ENCODE data around the gene CTNNBL1. TPM values are rescaled to one million over a fixed set of nuclear protein-coding genes. Genes with fewer than 3 reads are reported as not detected.
"Not testable (repeated sequence)": the region's sequence is repeated elsewhere in the genome, so short reads cannot be mapped to it uniquely, and the experiment has no call there.

The CTNNBL1 gene
- total and polyA plus RNA-seq, 2 donors = 46.5 to 61.9 TPM

DNA sequence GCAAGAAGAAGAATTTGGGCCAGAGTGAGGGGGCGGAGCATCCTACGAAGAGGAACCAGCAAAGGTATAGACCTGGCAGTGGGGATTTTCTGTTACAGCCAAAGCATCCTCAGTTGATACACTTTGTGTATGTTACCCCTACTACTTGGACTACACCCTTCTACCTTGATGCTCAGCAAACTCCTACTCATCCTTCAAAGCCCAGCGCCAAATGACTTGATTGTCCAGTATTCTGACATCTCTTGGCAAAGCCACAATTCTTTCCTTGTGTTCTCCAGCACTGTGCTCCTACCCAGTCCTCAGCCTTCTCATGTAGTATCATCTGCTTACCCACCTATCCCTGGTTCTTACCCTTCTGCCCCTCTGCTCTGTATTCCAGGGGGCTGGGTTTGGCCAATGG is 21.7 kb upstream of the CTNNBL1 start:
- peaks cover 0 to 31% of the 10 kb centered on the region in 2 donors for H3K27me3 ChIP-seq (ENCODE audit: control insufficient read depth in 2 of 2, insufficient read depth in 1 of 2, low read length in 1 of 2)
- WGBS = 98% methylated on average over 3 of the region's 3 CpGs

DNA sequence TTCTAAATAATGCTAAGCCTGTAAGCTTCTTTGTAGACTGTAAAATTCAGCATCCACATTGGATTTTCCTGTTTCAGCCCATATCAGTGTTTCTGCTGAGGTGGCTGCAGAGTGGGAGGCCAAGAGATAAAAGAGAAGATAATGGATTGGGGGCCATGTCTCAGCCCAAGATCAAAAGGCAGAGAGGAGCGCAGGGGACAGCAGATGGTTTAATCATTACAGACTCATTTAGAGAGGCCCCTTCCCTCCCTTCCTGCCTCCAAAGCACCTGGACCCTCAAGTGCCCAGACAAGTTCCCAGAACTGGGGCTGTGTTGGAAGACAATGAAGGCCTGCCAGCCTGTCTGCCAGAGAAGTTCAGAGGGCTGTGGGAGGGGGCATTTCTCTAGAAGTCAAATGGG is 20.4 kb upstream of the CTNNBL1 start:
- WGBS = 62% methylated on average over 1 of the region's 1 CpG
- Histone ChIP-seq H3K36me3 (ENCODE audit: control insufficient read depth in 2 of 2, insufficient read depth in 2 of 2, low read length in 1 of 2) (no peaks in the 10 kb centered on the region), H3K9me3 (ENCODE audit: control insufficient read depth in 2 of 2, insufficient read depth in 1 of 2, low read length in 1 of 2) (no peaks in the 10 kb centered on the region), H3K27ac (ENCODE audit: low read depth in 1 of 2, low read length in 1 of 2) (no peak overlapping the region), H3K4me1 (ENCODE audit: control insufficient read depth in 2 of 2, insufficient read depth in 2 of 2, low read length in 2 of 2) (no peaks in the 10 kb centered on the region), H3K27me3 (ENCODE audit: control insufficient read depth in 2 of 2, insufficient read depth in 1 of 2, low read length in 1 of 2) (peaks cover 0 to 33% of the 10 kb centered on the region in 2 donors), H3K4me3 (ENCODE audit: low read length in 2 of 2) (no peak overlapping the region)
- DNase-seq (ENCODE audit: low read depth in 6 of 9, low spot score in 9 of 9) = no peak

More for the DNA sequence above, 21.7 kb upstream of the CTNNBL1 start:
- Histone ChIP-seq H3K27ac (ENCODE audit: low read depth in 1 of 2, low read length in 1 of 2) (no peak overlapping the region), H3K36me3 (ENCODE audit: control insufficient read depth in 2 of 2, insufficient read depth in 2 of 2, low read length in 1 of 2) (no peaks in the 10 kb centered on the region), H3K4me1 (ENCODE audit: control insufficient read depth in 2 of 2, insufficient read depth in 2 of 2, low read length in 2 of 2) (no peaks in the 10 kb centered on the region), H3K4me3 (ENCODE audit: low read length in 2 of 2) (no peak overlapping the region), H3K9me3 (ENCODE audit: control insufficient read depth in 2 of 2, insufficient read depth in 1 of 2, low read length in 1 of 2) (no peaks in the 10 kb centered on the region)
- no peak for DNase-seq (ENCODE audit: low read depth in 6 of 9, low spot score in 9 of 9)

DNA sequence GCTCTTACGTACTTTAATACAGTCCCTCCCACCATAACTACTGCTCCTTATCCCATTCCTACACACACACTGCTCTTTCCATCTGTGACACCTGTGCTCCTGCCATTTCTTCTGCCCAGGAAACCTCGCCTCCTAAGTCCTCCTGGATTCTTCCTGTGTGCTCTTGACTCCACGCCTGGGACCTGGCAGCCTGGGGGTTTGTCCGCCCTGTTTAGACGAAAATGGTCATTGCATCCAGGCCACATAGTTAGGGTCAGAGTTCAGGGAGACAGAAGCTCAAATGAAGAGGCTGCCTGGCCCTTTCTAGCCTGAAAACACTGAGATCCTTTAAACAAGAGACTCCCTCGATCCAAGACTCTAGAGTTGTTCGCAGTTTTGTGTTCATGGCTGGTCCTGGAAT is 17.4 kb upstream of the CTNNBL1 start:
- 92% methylated on average over 7 of the region's 7 CpGs for WGBS
- H3K4me3 ChIP-seq (ENCODE audit: low read length in 2 of 2) = no peak overlapping the region
- DNase-seq (ENCODE audit: low read depth in 6 of 9, low spot score in 9 of 9) = no peak
- H3K27ac ChIP-seq (ENCODE audit: low read depth in 1 of 2, low read length in 1 of 2) = no peak overlapping the region
- H3K4me1 ChIP-seq (ENCODE audit: control insufficient read depth in 2 of 2, insufficient read depth in 2 of 2, low read length in 2 of 2) = no peaks in the 10 kb centered on the region
- H3K36me3 ChIP-seq (ENCODE audit: control insufficient read depth in 2 of 2, insufficient read depth in 2 of 2, low read length in 1 of 2) = no peaks in the 10 kb centered on the region
- no peaks in the 10 kb centered on the region for H3K9me3 ChIP-seq (ENCODE audit: control insufficient read depth in 2 of 2, insufficient read depth in 1 of 2, low read length in 1 of 2)
- peaks cover 0 to 15% of the 10 kb centered on the region in 2 donors for H3K27me3 ChIP-seq (ENCODE audit: control insufficient read depth in 2 of 2, insufficient read depth in 1 of 2, low read length in 1 of 2)

DNA sequence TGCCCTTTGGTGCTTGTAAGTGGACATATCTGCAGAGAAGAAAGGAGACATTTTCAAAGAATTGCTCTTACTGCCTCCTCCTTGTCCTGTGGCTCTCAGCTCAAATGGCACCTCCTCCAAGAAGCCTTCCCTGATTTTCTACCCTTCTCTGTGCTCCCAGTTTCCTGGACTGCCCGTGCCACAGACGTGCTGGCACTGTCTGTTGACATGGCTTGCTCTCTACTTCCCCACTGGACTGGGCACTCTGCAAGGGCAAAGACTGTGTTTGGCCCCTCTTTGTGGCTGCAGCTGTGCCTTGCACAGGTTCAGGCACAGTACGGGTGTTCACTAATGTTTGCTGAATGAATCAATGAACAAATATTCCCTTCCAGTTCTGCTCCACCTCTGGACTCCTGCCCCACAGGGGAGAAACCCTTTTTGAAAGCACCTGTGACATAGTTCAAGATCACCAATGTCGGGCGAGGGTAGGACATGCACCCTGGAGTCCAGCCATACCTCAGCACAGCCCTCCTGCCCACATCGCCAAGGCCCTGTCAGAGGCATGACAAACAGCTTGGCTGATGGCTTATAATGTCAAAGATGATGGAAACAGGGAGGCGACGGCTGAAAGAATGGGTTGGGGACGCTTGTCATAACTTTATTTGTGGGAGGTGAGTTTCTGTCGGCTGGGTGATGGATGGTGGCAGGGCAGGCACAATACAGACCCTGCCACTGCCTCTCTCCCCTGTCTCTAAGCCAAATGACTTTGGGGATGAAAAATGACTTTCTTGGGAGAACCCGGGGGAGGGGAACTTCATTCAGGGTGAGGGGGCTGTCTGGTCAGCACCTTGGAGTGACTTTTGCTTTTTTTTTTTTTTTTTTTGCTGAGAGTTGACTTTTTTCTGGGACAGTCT is 15.6 kb upstream of the CTNNBL1 start:
- no peak overlapping the region for H3K4me3 ChIP-seq (ENCODE audit: low read length in 2 of 2)
- H3K4me1 ChIP-seq (ENCODE audit: control insufficient read depth in 2 of 2, insufficient read depth in 2 of 2, low read length in 2 of 2) = no peaks in the 10 kb centered on the region
- 62% methylated on average over 11 of the region's 11 CpGs for WGBS
- H3K36me3 ChIP-seq (ENCODE audit: control insufficient read depth in 2 of 2, insufficient read depth in 2 of 2, low read length in 1 of 2) = no peaks in the 10 kb centered on the region
- DNase-seq (ENCODE audit: low read depth in 6 of 9, low spot score in 9 of 9) = no peak
- H3K27me3 ChIP-seq (ENCODE audit: control insufficient read depth in 2 of 2, insufficient read depth in 1 of 2, low read length in 1 of 2) = peaks cover 0 to 12% of the 10 kb centered on the region in 2 donors
- no peak overlapping the region for H3K27ac ChIP-seq (ENCODE audit: low read depth in 1 of 2, low read length in 1 of 2)
- no peaks in the 10 kb centered on the region for H3K9me3 ChIP-seq (ENCODE audit: control insufficient read depth in 2 of 2, insufficient read depth in 1 of 2, low read length in 1 of 2)

DNA sequence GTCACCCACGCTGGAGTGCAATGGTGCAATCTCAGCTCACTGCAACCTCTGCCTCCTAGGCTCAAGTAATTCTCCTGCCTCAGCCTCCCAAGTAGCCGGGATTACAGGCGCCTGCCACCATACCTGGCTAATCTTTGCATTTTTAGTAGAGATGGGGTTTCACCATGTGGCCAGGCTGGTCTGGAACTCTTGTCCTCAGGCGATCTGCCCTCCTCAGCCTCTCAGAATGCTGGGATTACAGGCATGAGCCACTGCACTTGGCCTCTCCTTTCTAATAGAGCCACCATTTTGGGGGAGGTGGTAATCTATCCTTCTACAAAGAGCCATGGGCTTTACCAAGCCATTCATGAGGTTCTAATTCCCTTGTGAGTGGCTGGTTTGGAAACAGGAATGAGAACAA is 14.1 kb upstream of the CTNNBL1 start:
- DNase-seq (ENCODE audit: low read depth in 6 of 9, low spot score in 9 of 9); H3K4me3 ChIP-seq (ENCODE audit: low read length in 2 of 2); H3K36me3 ChIP-seq (ENCODE audit: control insufficient read depth in 2 of 2, insufficient read depth in 2 of 2, low read length in 1 of 2); H3K27ac ChIP-seq (ENCODE audit: low read depth in 1 of 2, low read length in 1 of 2); H3K9me3 ChIP-seq (ENCODE audit: control insufficient read depth in 2 of 2, insufficient read depth in 1 of 2, low read length in 1 of 2); H3K27me3 ChIP-seq (ENCODE audit: control insufficient read depth in 2 of 2, insufficient read depth in 1 of 2, low read length in 1 of 2); H3K4me1 ChIP-seq (ENCODE audit: control insufficient read depth in 2 of 2, insufficient read depth in 2 of 2, low read length in 2 of 2): not testable (repeated sequence)
- WGBS = 90% methylated on average over 4 of the region's 4 CpGs

DNA sequence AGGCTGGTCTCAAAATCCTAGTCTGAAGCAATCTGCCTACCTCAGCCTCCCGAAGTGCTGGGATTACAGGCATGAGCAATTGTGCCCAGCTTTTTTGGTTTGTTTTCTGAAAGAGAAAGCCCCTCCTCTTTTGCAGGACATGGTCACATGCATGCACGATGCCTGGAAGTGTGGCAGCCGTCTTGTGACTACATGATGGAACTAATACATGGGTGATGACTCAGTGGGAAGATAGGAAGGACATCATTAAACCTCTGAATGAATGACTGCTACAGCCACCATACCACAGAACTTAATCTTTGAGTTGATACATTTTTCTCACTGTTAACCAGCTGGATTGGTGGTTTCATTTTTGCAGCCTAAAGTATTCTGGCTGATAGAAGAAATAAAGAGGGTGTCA is 13.4 kb upstream of the CTNNBL1 start:
- H3K36me3 ChIP-seq (ENCODE audit: control insufficient read depth in 2 of 2, insufficient read depth in 2 of 2, low read length in 1 of 2) = no peaks in the 10 kb centered on the region
- H3K4me1 ChIP-seq (ENCODE audit: control insufficient read depth in 2 of 2, insufficient read depth in 2 of 2, low read length in 2 of 2) = no peaks in the 10 kb centered on the region
- no peak overlapping the region for H3K27ac ChIP-seq (ENCODE audit: low read depth in 1 of 2, low read length in 1 of 2)
- WGBS = 54% methylated on average over 3 of the region's 3 CpGs
- no peaks in the 10 kb centered on the region for H3K9me3 ChIP-seq (ENCODE audit: control insufficient read depth in 2 of 2, insufficient read depth in 1 of 2, low read length in 1 of 2)
- no peak overlapping the region for H3K4me3 ChIP-seq (ENCODE audit: low read length in 2 of 2)
- H3K27me3 ChIP-seq (ENCODE audit: control insufficient read depth in 2 of 2, insufficient read depth in 1 of 2, low read length in 1 of 2) = peaks cover 0 to 11% of the 10 kb centered on the region in 2 donors
- no peak for DNase-seq (ENCODE audit: low read depth in 6 of 9, low spot score in 9 of 9)

DNA sequence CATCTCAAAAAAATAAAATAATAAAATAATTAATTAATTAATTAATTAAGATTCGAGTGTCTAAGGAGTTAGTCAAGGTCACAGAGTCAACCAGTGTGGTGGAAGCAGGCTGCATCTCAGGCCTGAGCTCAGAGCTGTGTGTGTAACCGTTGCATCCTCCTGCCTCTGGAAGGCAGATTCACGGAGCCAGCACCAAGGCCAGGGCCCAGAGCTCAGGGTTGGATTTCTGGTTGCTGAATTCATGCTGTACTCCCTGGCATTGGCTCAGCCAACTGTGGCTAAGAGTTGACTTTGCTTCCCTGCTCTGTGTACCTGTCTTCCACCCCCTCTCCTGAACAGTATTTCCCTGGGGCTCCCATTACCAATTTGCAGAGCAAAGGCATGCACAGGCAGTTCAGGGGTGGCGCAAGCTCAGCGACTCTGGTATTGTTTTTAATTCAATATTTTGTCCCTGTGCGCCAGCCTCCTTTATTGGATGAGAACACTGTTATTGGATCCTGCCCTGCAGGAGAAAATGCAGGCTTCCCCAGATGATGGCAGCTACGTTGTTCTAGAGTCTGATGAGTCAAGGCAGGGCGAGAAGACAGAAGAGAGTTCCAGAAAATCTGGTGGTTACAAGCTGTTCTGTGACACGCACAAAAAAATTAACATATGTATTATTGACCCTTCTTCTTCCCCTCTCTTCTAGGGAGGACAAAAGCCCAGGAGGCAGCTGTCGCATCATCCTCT is 12.3 kb upstream of the CTNNBL1 start:
- no peaks in the 10 kb centered on the region for H3K36me3 ChIP-seq (ENCODE audit: control insufficient read depth in 2 of 2, insufficient read depth in 2 of 2, low read length in 1 of 2)
- peaks cover 0 to 12% of the 10 kb centered on the region in 2 donors for H3K27me3 ChIP-seq (ENCODE audit: control insufficient read depth in 2 of 2, insufficient read depth in 1 of 2, low read length in 1 of 2)
- DNase-seq (ENCODE audit: low read depth in 6 of 9, low spot score in 9 of 9) = no peak
- no peaks in the 10 kb centered on the region for H3K4me1 ChIP-seq (ENCODE audit: control insufficient read depth in 2 of 2, insufficient read depth in 2 of 2, low read length in 2 of 2)
- WGBS = 76% methylated on average over 10 of the region's 10 CpGs
- H3K9me3 ChIP-seq (ENCODE audit: control insufficient read depth in 2 of 2, insufficient read depth in 1 of 2, low read length in 1 of 2) = no peaks in the 10 kb centered on the region
- no peak overlapping the region for H3K27ac ChIP-seq (ENCODE audit: low read depth in 1 of 2, low read length in 1 of 2)
- no peak overlapping the region for H3K4me3 ChIP-seq (ENCODE audit: low read length in 2 of 2)

DNA sequence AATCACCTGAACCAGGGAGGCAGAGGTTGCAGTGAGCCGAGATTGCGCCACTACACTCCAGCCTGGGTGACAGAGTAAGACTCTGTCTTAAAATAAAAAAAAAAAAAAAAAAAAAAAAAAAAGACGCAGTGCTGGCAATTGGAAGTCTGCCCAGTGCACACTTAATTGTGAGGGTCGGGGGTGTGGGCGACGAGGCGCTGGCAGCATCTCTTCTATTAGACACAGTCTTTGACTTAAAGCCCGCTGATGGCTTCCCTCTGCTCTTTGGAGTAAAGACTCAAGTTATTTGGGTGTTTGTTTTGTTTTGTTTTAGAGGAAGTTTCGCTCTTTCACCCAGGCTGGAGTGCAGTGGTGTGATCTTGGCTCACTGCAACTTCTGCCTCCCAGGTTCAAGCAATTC is 10.7 kb upstream of the CTNNBL1 start:
- H3K27ac ChIP-seq (ENCODE audit: low read depth in 1 of 2, low read length in 1 of 2); H3K36me3 ChIP-seq (ENCODE audit: control insufficient read depth in 2 of 2, insufficient read depth in 2 of 2, low read length in 1 of 2); H3K4me1 ChIP-seq (ENCODE audit: control insufficient read depth in 2 of 2, insufficient read depth in 2 of 2, low read length in 2 of 2); H3K9me3 ChIP-seq (ENCODE audit: control insufficient read depth in 2 of 2, insufficient read depth in 1 of 2, low read length in 1 of 2); DNase-seq (ENCODE audit: low read depth in 6 of 9, low spot score in 9 of 9); H3K4me3 ChIP-seq (ENCODE audit: low read length in 2 of 2); H3K27me3 ChIP-seq (ENCODE audit: control insufficient read depth in 2 of 2, insufficient read depth in 1 of 2, low read length in 1 of 2): not testable (repeated sequence)
- 79% methylated on average over 9 of the region's 9 CpGs for WGBS

DNA sequence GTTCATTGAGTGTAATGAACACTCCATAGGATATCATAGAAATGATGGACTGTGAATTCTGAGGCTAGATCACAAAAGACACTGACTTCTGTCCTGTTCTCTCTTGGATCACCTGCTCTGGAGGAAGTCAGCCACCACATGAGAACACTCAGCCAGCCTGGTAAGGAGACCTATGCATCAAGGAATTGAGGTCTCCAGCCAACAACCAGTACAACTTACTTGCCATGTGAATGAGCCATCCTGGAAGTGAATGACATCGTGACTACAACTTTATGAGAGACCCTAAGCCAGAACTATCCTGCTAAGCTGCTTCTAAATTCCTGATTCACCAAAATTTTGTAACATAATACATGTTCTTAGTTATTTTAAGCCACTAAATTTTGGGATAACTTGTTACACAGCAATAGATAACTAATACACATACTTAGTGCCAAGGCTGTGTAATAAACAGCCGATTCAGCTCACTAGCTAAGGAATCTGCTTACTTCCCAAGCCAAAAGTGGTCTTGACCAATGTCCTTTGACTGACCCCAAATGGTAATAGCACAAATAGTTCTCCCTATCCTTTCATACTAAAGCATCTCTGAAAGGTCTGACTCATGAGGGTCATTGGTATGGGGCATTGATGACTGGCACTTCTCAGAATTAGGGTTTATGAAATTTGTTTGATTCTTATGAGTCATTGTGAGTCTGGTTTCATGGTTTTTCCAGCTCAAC is 6.9 kb upstream of the CTNNBL1 start:
- H3K4me3 ChIP-seq (ENCODE audit: low read length in 2 of 2) = no peak overlapping the region
- 92% methylated on average over 2 of the region's 2 CpGs for WGBS

More for the DNA sequence above, 6.9 kb upstream of the CTNNBL1 start:
- no peak for DNase-seq (ENCODE audit: low read depth in 6 of 9, low spot score in 9 of 9)
- H3K9me3 ChIP-seq (ENCODE audit: control insufficient read depth in 2 of 2, insufficient read depth in 1 of 2, low read length in 1 of 2) = no peaks in the 10 kb centered on the region
- no peak overlapping the region for H3K27ac ChIP-seq (ENCODE audit: low read depth in 1 of 2, low read length in 1 of 2)
- no peaks in the 10 kb centered on the region for H3K36me3 ChIP-seq (ENCODE audit: control insufficient read depth in 2 of 2, insufficient read depth in 2 of 2, low read length in 1 of 2)
- no peaks in the 10 kb centered on the region for H3K4me1 ChIP-seq (ENCODE audit: control insufficient read depth in 2 of 2, insufficient read depth in 2 of 2, low read length in 2 of 2)
- H3K27me3 ChIP-seq (ENCODE audit: control insufficient read depth in 2 of 2, insufficient read depth in 1 of 2, low read length in 1 of 2) = peaks cover 3 to 10% of the 10 kb centered on the region in 2 donors
